Tibial nerve (tissue), 4 donors: ENCODE results near the gene GADD45A. TPM values are rescaled to one million over a fixed set of nuclear protein-coding genes. Genes with fewer than 3 reads are reported as not detected.

Experiments
- DNase-seq, 2 donors: peaks; one replicate each; pipeline ENCODE4 v3.0.0-alpha.2; 2019; ENCODE audit warnings: low spot score in 2 of 2
- H3K27ac ChIP-seq, 4 donors: fragments of 200-600 bp; sonication (generic) in 3 of 4; one replicate each; pipeline ENCODE4 v1.5.1; 2017 to 2019; ENCODE audit warnings: mild to moderate bottlenecking in 1 of 4
- H3K27me3 ChIP-seq, 2 donors: fragments of 200-600 bp; sonication (generic) in 1 of 2; one replicate each; pipeline versions ENCODE4 v1.5.1 to v1.6.0; 2017 to 2019
- H3K36me3 ChIP-seq, 3 donors: fragments of 200-600 bp; sonication (generic); one replicate each; pipeline ENCODE4 v1.5.1; 2018 to 2019
- H3K4me1 ChIP-seq, 4 donors: fragments of 200-600 bp; sonication (generic) in 3 of 4; one replicate each; pipeline ENCODE4 v1.5.1; 2017 to 2019
- H3K4me3 ChIP-seq, 4 donors: fragments of 200-600 bp; sonication (generic) in 3 of 4; one replicate each; pipeline ENCODE4 v1.5.1; 2017 to 2019; ENCODE audit warnings: mild to moderate bottlenecking in 1 of 4, moderate library complexity in 1 of 4
- H3K9me3 ChIP-seq, 4 donors: fragments of 200-600 bp; sonication (generic) in 3 of 4; one replicate each; pipeline ENCODE4 v1.5.1; 2017 to 2019
- EP300 ChIP-seq, 2 donors: sonication (generic); formaldehyde crosslinking; IDR thresholded peaks; one replicate each; pipeline ENCODE4 v1.6.1; 2017; ENCODE audit warnings: antibody characterized with exemption in 2 of 2, mild to moderate bottlenecking in 1 of 2
- POLR2A ChIP-seq, 2 donors: fragments of 450-650 bp; IDR thresholded peaks; one replicate each; pipeline ENCODE4 v1.6.1; 2017; ENCODE audit warnings: antibody characterized with exemption in 2 of 2, mild to moderate bottlenecking in 2 of 2, moderate library complexity in 2 of 2
- WGBS, 2 donors: methylation state at CpG; one replicate each; pipeline ENCODE4 v1.1.5; 2018; 5-methylcytosine and 5-hydroxymethylcytosine counted together
- total RNA-seq, 4 donors: library from RNA; depleted of rRNA; stranded (reverse); fragments of >200 nt; gene quantifications; one replicate each; pipeline ENCODE4 v1.1.0, GENCODE V29; 2016
- TF ChIP-seq, protein P1 (sequence below), 5 experiments: fragments of 200-600 bp in 3 of 5; fragments of 450-650 bp in 2 of 5; sonication (generic) in 3 of 5; IDR thresholded peaks; one replicate each; pipeline ENCODE4 v1.5.1; 2016 to 2019; ENCODE audit warnings: antibody characterized with exemption in 5 of 5, mild to moderate bottlenecking in 3 of 5, moderate library complexity in 2 of 5

The GADD45A gene
- total RNA-seq, 4 donors from 2014 or later, result 53.1 to 95.4 (median 72.9) TPM

DNA sequence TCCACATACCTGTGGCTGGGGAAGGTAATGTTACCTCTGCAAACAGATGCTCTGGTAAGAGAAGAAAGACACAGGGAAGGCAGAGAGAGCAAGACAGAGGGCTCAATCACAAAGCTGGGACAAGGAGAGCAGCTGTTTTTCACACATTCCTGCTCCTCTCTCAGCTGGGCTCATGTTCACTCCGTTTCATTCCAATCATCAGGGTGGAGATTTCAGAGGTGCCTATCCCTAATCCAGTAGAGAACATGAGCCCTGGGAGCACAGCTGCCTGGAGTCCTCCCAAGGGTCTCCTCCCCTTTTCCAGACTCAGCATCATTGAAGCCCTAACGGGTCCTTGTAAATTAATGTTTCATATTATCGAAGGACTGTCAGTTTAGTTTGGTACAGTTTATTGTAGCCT is 19.4 kb downstream of the GADD45A start:
- Histone ChIP-seq H3K36me3 (peaks cover 0 to 43% (median 4%) of the 10 kb centered on the region in 3 donors), H3K27ac (no peak overlapping the region), H3K9me3 (no peaks in the 10 kb centered on the region), H3K4me3 (no peak overlapping the region), H3K4me1 (peaks cover 0 to 32% (median 4%) of the 10 kb centered on the region in 4 donors), H3K27me3 (no peaks in the 10 kb centered on the region)
- TF ChIP-seq EP300 (IDR thresholded peaks at IDR 0.05) (no peak), POLR2A (IDR thresholded peaks at IDR 0.05) (no peak)
- TF ChIP-seq, protein P1, sequence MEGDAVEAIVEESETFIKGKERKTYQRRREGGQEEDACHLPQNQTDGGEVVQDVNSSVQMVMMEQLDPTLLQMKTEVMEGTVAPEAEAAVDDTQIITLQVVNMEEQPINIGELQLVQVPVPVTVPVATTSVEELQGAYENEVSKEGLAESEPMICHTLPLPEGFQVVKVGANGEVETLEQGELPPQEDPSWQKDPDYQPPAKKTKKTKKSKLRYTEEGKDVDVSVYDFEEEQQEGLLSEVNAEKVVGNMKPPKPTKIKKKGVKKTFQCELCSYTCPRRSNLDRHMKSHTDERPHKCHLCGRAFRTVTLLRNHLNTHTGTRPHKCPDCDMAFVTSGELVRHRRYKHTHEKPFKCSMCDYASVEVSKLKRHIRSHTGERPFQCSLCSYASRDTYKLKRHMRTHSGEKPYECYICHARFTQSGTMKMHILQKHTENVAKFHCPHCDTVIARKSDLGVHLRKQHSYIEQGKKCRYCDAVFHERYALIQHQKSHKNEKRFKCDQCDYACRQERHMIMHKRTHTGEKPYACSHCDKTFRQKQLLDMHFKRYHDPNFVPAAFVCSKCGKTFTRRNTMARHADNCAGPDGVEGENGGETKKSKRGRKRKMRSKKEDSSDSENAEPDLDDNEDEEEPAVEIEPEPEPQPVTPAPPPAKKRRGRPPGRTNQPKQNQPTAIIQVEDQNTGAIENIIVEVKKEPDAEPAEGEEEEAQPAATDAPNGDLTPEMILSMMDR (IDR thresholded peaks at IDR 0.05), result no peak
- WGBS, 2 donors, result 67 to 88% methylated on average over 3 of the region's 3 CpGs
- no peak for DNase-seq

- Histone ChIP-seq H3K4me3 (no peak overlapping the region), H3K36me3 (peaks cover 0 to 43% (median 4%) of the 10 kb centered on the region in 3 donors), H3K9me3 (no peaks in the 10 kb centered on the region), H3K4me1 (peaks cover 0 to 43% (median 10%) of the 10 kb centered on the region in 4 donors), H3K27ac (peak overlapping the region in 1 of 4 donors; percentile 9), H3K27me3 (no peaks in the 10 kb centered on the region)
- WGBS, 2 donors, result 67 to 68% methylated on average over 10 of the region's 10 CpGs
- TF ChIP-seq, protein P1 (IDR thresholded peaks at IDR 0.05), result no peak
- no peak for TF ChIP-seq EP300 (IDR thresholded peaks at IDR 0.05)
- no peak for TF ChIP-seq POLR2A (IDR thresholded peaks at IDR 0.05)
- DNase-seq, result peak in 1 of 2 donors; percentile 34
Measured at GRCh38 chr1:67705735-67706453, 20.9 kb downstream of the GADD45A start.

DNA sequence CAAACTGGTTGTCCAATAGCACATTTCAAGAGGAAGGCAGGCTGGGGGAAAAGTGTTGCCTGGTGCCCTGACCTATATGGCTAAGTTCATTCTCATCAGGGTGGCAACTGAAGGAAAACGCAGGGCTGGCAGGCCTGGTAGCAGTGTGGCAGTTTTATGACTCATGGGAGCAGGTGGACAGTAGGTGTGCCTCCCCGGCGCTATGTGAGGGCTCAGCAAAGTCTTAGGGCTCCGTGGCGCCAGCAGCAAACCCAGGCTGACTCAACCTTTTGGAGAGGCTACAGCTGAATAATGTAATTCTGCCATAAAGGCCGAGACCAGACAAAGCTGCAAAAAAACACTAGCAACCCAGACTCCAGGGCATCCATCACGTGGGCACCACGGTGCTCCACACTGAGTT is 23.6 kb downstream of the GADD45A start:
- Histone ChIP-seq H3K4me3 (no peak overlapping the region), H3K4me1 (peaks cover 0 to 70% (median 24%) of the 10 kb centered on the region in 4 donors), H3K27ac (peak overlapping the region in 2 of 4 donors; percentile 18 to 64), H3K27me3 (no peaks in the 10 kb centered on the region), H3K36me3 (peaks cover 0 to 36% (median 4%) of the 10 kb centered on the region in 3 donors), H3K9me3 (no peaks in the 10 kb centered on the region)
- WGBS, 2 donors, result 87 to 89% methylated on average over 8 of the region's 8 CpGs
- DNase-seq, result no peak
- TF ChIP-seq POLR2A (IDR thresholded peaks at IDR 0.05), result no peak
- TF ChIP-seq, protein P1 (IDR thresholded peaks at IDR 0.05), result no peak
- TF ChIP-seq EP300 (IDR thresholded peaks at IDR 0.05), result no peak

GRCh38 chr1:67710417-67710816 is 25.4 kb downstream of the GADD45A start:
- no peak for DNase-seq
- peaks cover 0 to 85% (median 29%) of the 10 kb centered on the region in 4 donors for H3K4me1 ChIP-seq
- H3K27ac ChIP-seq, result peak overlapping the region in 2 of 4 donors; percentile 49 to 53
- TF ChIP-seq EP300 (IDR thresholded peaks at IDR 0.05), result peak in 1 of 2 donors; percentile 38
- TF ChIP-seq, protein P1 (IDR thresholded peaks at IDR 0.05), result no peak
- no peaks in the 10 kb centered on the region for H3K9me3 ChIP-seq
- 26 to 37% methylated on average over 5 of the region's 5 CpGs for WGBS, 2 donors
- H3K4me3 ChIP-seq, result no peak overlapping the region
- no peaks in the 10 kb centered on the region for H3K27me3 ChIP-seq
- peaks cover 0 to 18% (median 0%) of the 10 kb centered on the region in 3 donors for H3K36me3 ChIP-seq

GRCh38 chr1:67711158-67711854 is 26.3 kb downstream of the GADD45A start:
- Histone ChIP-seq H3K4me1 (peaks cover 0 to 92% (median 30%) of the 10 kb centered on the region in 4 donors), H3K27me3 (no peaks in the 10 kb centered on the region)

More at GRCh38 chr1:67711158-67711854, 26.3 kb downstream of the GADD45A start:
- Histone ChIP-seq H3K9me3 (no peaks in the 10 kb centered on the region), H3K27ac (peak overlapping the region in 2 of 4 donors; percentile 49 to 53), H3K36me3 (peaks cover 0 to 9% (median 0%) of the 10 kb centered on the region in 3 donors), H3K4me3 (no peak overlapping the region)
- 83 to 90% methylated on average over 7 of the region's 7 CpGs for WGBS, 2 donors
- DNase-seq, result no peak
- TF ChIP-seq POLR2A (IDR thresholded peaks at IDR 0.05) (no peak), EP300 (IDR thresholded peaks at IDR 0.05) (no peak)
- TF ChIP-seq, protein P1 (IDR thresholded peaks at IDR 0.05), result no peak
